Immature natural killer cell (primary cell): ENCODE data around the gene COPA. TPM values are rescaled to one million over a fixed set of nuclear protein-coding genes. Genes with fewer than 3 reads are reported as not detected.

Source experiments
- DNase-seq, 3 donors: peaks; one replicate each; pipeline ENCODE4 v3.0.0; 2022; ENCODE audit warnings: mixed read lengths in 1 of 3
- H3K27ac Mint-ChIP-seq, 6 donors: one replicate each; pipeline ENCODE4 v1.8.0; 2020; ENCODE audit warnings: mixed read lengths in 6 of 6, mild to moderate bottlenecking in 5 of 6, inconsistent platforms in 4 of 6, moderate library complexity in 3 of 6
- H3K27me3 Mint-ChIP-seq, 3 donors: one replicate each; pipeline ENCODE4 v1.8.0; 2020 to 2021; ENCODE audit warnings: low read depth in 3 of 3, mild to moderate bottlenecking in 3 of 3, mixed read lengths in 3 of 3, moderate library complexity in 3 of 3, inconsistent platforms in 1 of 3
- H3K36me3 Mint-ChIP-seq, 3 donors: one replicate each; pipeline ENCODE4 v1.8.0; 2020; ENCODE audit warnings: mixed read lengths in 3 of 3, inconsistent platforms in 2 of 3, mild to moderate bottlenecking in 2 of 3
- H3K4me1 Mint-ChIP-seq, 2 donors: one replicate each; pipeline ENCODE4 v1.8.0; 2020; ENCODE audit warnings: inconsistent platforms in 2 of 2, mild to moderate bottlenecking in 2 of 2, mixed read lengths in 2 of 2, moderate library complexity in 1 of 2
- H3K4me3 Mint-ChIP-seq, 5 donors: one replicate each; pipeline ENCODE4 v1.8.0; 2020; ENCODE audit warnings: mild to moderate bottlenecking in 5 of 5, mixed read lengths in 5 of 5, inconsistent platforms in 3 of 5, moderate library complexity in 3 of 5
- H3K9me3 Mint-ChIP-seq, 6 donors: one replicate each; pipeline ENCODE4 v1.8.0; 2020; ENCODE audit warnings: mild to moderate bottlenecking in 6 of 6, mixed read lengths in 6 of 6, inconsistent platforms in 4 of 6, moderate library complexity in 3 of 6
- polyA plus RNA-seq, 3 donors: library from polyadenylated mRNA; unstranded; fragments of 300-500 nt; fragmentation: Illumina TruSeq; gene quantifications; one replicate each; pipeline ENCODE4 v1.2.3, GENCODE V29; 2021

Gene COPA
- polyA plus RNA-seq, 3 donors from 2014 or later, result 114 to 175 (median 143) TPM

GRCh38 chr1:160261556-160261892, 81.5 kb downstream of the COPA start:
- Mint-ChIP-seq H3K9me3 (no peaks in the 10 kb centered on the region), H3K36me3 (peaks cover 0 to 4% (median 0%) of the 10 kb centered on the region in 3 donors), H3K4me1 (peaks cover 48 to 54% of the 10 kb centered on the region in 2 donors), H3K27me3 (peaks cover 10 to 21% (median 15%) of the 10 kb centered on the region in 3 donors), H3K4me3 (peak overlapping the region; percentile 92 to 99 (median 97)), H3K27ac (peak overlapping the region; percentile 95 to 100 (median 98))
- DNase-seq, result peak; percentile 73 to 79 (median 78)

GRCh38 chr1:160260406-160261382, 82.4 kb downstream of the COPA start:
- Mint-ChIP-seq H3K27ac (peak overlapping the region; percentile 95 to 100 (median 98)), H3K9me3 (no peaks in the 10 kb centered on the region), H3K27me3 (peaks cover 10 to 21% (median 15%) of the 10 kb centered on the region in 3 donors), H3K4me1 (peaks cover 48 to 54% of the 10 kb centered on the region in 2 donors), H3K36me3 (peaks cover 0 to 4% (median 0%) of the 10 kb centered on the region in 3 donors), H3K4me3 (peak overlapping the region; percentile 92 to 99 (median 97))
- DNase-seq, result no peak

GRCh38 chr1:160258177-160258798, 84.8 kb downstream of the COPA start:
- H3K27ac Mint-ChIP-seq, result peak overlapping the region in 1 of 6 donors; percentile 26
- H3K4me1 Mint-ChIP-seq, result peaks cover 40 to 46% of the 10 kb centered on the region in 2 donors
- peaks cover 10 to 18% (median 15%) of the 10 kb centered on the region in 3 donors for H3K27me3 Mint-ChIP-seq
- no peak for DNase-seq
- peaks cover 0 to 4% (median 3%) of the 10 kb centered on the region in 3 donors for H3K36me3 Mint-ChIP-seq
- no peaks in the 10 kb centered on the region for H3K9me3 Mint-ChIP-seq
- H3K4me3 Mint-ChIP-seq, result no peak overlapping the region

GRCh38 chr1:160257411-160258015, 85.5 kb downstream of the COPA start:
- Mint-ChIP-seq H3K27me3 (peaks cover 9 to 15% (median 11%) of the 10 kb centered on the region in 3 donors), H3K9me3 (no peaks in the 10 kb centered on the region), H3K4me3 (no peak overlapping the region), H3K36me3 (peaks cover 4 to 8% (median 4%) of the 10 kb centered on the region in 3 donors), H3K4me1 (peaks cover 35 to 41% of the 10 kb centered on the region in 2 donors), H3K27ac (no peak overlapping the region)
- DNase-seq, result no peak

- H3K4me1 Mint-ChIP-seq, result peaks cover 33 to 42% of the 10 kb centered on the region in 2 donors
Measured at GRCh38 chr1:160256396-160257046, 86.5 kb downstream of the COPA start.

GRCh38 chr1:160255781-160256300, 87.2 kb downstream of the COPA start:
- Mint-ChIP-seq H3K27me3 (peaks cover 0 to 2% (median 0%) of the 10 kb centered on the region in 3 donors), H3K36me3 (peaks cover 4 to 11% (median 9%) of the 10 kb centered on the region in 3 donors), H3K9me3 (no peaks in the 10 kb centered on the region), H3K27ac (no peak overlapping the region), H3K4me3 (no peak overlapping the region), H3K4me1 (peaks cover 26 to 38% of the 10 kb centered on the region in 2 donors)
- DNase-seq, result no peak

More at GRCh38 chr1:160256396-160257046, 86.5 kb downstream of the COPA start:
- peaks cover 4 to 11% (median 4%) of the 10 kb centered on the region in 3 donors for H3K36me3 Mint-ChIP-seq
- peaks cover 2 to 5% (median 2%) of the 10 kb centered on the region in 3 donors for H3K27me3 Mint-ChIP-seq
- H3K27ac Mint-ChIP-seq, result peak overlapping the region in 1 of 6 donors; percentile 69
- no peak for DNase-seq
- H3K4me3 Mint-ChIP-seq, result no peak overlapping the region
- no peaks in the 10 kb centered on the region for H3K9me3 Mint-ChIP-seq

GRCh38 chr1:160251687-160252526, 91.1 kb downstream of the COPA start:
- DNase-seq, result peak; percentile 34 to 44 (median 43)
- H3K4me3 Mint-ChIP-seq, result no peak overlapping the region
- H3K9me3 Mint-ChIP-seq, result no peaks in the 10 kb centered on the region
- peaks cover 0 to 11% (median 9%) of the 10 kb centered on the region in 3 donors for H3K36me3 Mint-ChIP-seq
- no peaks in the 10 kb centered on the region for H3K27me3 Mint-ChIP-seq
- peak overlapping the region; percentile 19 to 63 (median 34) for H3K27ac Mint-ChIP-seq
- H3K4me1 Mint-ChIP-seq, result peaks cover 6 to 19% of the 10 kb centered on the region in 2 donors

GRCh38 chr1:160251011-160251410, 92.0 kb downstream of the COPA start:
- DNase-seq, result no peak
- Mint-ChIP-seq H3K9me3 (no peaks in the 10 kb centered on the region), H3K27me3 (no peaks in the 10 kb centered on the region), H3K4me3 (no peak overlapping the region), H3K36me3 (peaks cover 0 to 11% (median 9%) of the 10 kb centered on the region in 3 donors), H3K4me1 (peaks cover 6 to 19% of the 10 kb centered on the region in 2 donors), H3K27ac (peak overlapping the region in 4 of 6 donors; percentile 1 to 46 (median 14))

GRCh38 chr1:160247053-160247452, 96.0 kb downstream of the COPA start:
- Mint-ChIP-seq H3K36me3 (peaks cover 4 to 14% (median 5%) of the 10 kb centered on the region in 3 donors), H3K4me1 (peaks cover 9 to 26% of the 10 kb centered on the region in 2 donors), H3K27ac (peak overlapping the region in 1 of 6 donors; percentile 12)

GRCh38 chr1:160245434-160245833, 97.6 kb downstream of the COPA start:
- Mint-ChIP-seq H3K4me3 (no peak overlapping the region), H3K27me3 (no peaks in the 10 kb centered on the region), H3K36me3 (peaks cover 1 to 22% (median 12%) of the 10 kb centered on the region in 3 donors), H3K27ac (no peak overlapping the region), H3K9me3 (no peaks in the 10 kb centered on the region), H3K4me1 (peaks cover 7 to 15% of the 10 kb centered on the region in 2 donors)
- DNase-seq, result no peak

More at GRCh38 chr1:160247053-160247452, 96.0 kb downstream of the COPA start:
- Mint-ChIP-seq H3K9me3 (no peaks in the 10 kb centered on the region), H3K27me3 (no peaks in the 10 kb centered on the region), H3K4me3 (no peak overlapping the region)
- no peak for DNase-seq

GRCh38 chr1:160244209-160244608, 98.8 kb downstream of the COPA start:
- Mint-ChIP-seq H3K4me3 (no peak overlapping the region), H3K36me3 (peaks cover 6 to 34% (median 23%) of the 10 kb centered on the region in 3 donors), H3K27ac (no peak overlapping the region), H3K4me1 (peaks cover 7 to 15% of the 10 kb centered on the region in 2 donors), H3K9me3 (no peaks in the 10 kb centered on the region), H3K27me3 (no peaks in the 10 kb centered on the region)
- no peak for DNase-seq

GRCh38 chr1:160243767-160244166, 99.3 kb downstream of the COPA start:
- peak overlapping the region in 3 of 6 donors; percentile 18 to 58 (median 21) for H3K27ac Mint-ChIP-seq
- H3K27me3 Mint-ChIP-seq, result no peaks in the 10 kb centered on the region
- DNase-seq, result no peak
- H3K4me1 Mint-ChIP-seq, result peaks cover 7 to 15% of the 10 kb centered on the region in 2 donors
- peaks cover 6 to 39% (median 28%) of the 10 kb centered on the region in 3 donors for H3K36me3 Mint-ChIP-seq
- H3K9me3 Mint-ChIP-seq, result no peaks in the 10 kb centered on the region
- H3K4me3 Mint-ChIP-seq, result no peak overlapping the region
